Measurements from ENCODE around the gene C2orf76. TPM values are rescaled to one million over a fixed set of nuclear protein-coding genes. Genes with fewer than 3 reads are reported as not detected.

Gene C2orf76
- total and polyA plus RNA-seq, 2 experiments from 2014 or later, result 5.8 to 21.6 TPM

DNA sequence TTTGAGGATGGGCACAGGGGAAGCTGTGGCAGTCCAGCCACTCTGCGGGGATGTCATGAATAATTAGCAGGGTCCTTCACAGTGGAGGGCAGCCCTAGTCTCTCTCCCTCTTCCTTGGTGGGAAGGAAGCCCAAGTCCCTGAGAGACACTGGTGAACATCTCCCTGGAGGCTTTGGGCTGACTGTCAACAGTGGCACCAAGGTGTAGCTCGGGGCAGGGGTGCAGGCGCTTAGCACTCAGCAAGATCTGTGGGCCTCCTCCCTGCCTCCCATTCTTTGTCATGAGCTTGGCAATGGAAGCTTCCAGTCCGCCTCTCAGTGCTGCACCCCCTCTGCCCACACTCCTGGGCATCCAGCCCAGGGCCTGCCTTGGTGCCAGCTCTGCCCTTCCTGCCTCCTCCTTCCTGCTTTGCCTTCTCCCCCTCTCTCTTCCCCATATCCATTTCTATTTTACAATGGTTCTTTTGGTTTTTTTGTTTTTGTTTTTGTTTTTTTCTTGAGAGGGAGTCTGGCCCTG is 83.6 kb downstream of the C2orf76 start (continued):
- no peak for TF ChIP-seq CREB1 (CRISPR knock-in tag; IDR thresholded peaks at IDR 0.05; ENCODE audit: low read depth)
- no peak for TF ChIP-seq POLR2AphosphoS5 (IDR thresholded peaks at IDR 0.05; ENCODE audit: low read depth)

- no peaks in the 10 kb centered on the region for H3K36me3 ChIP-seq (ENCODE audit: insufficient read depth)
- no peak overlapping the region for H2AFZ ChIP-seq
- no peaks in the 10 kb centered on the region for H3K79me2 ChIP-seq (replicated peaks; ENCODE audit: insufficient read depth)
- DNase-seq (ENCODE audit: low spot score) (no peak), ATAC-seq (no peak)
- H3K4me1 ChIP-seq (ENCODE audit: insufficient read depth), result no peaks in the 10 kb centered on the region
- H3K4me1 Mint-ChIP-seq, result no peaks in the 10 kb centered on the region; the same call in 2 of the 3 replicates
- H3K27ac ChIP-seq (ENCODE audit: low read depth), result no peak overlapping the region
- H3F3A ChIP-seq (replicated peaks; ENCODE audit: low read depth), result no peaks in the 10 kb centered on the region
- no peaks in the 10 kb centered on the region for H3K27me3 ChIP-seq (ENCODE audit: insufficient read depth)
- no peak overlapping the region for H3K4me3 Mint-ChIP-seq
- H4K20me1 ChIP-seq (replicated peaks; ENCODE audit: insufficient read depth), result no peaks in the 10 kb centered on the region
- no peak overlapping the region for H3K4me3 ChIP-seq
- H3K36me3 Mint-ChIP-seq (ENCODE audit: low read depth), result no peaks in the 10 kb centered on the region
- no peak overlapping the region for H3K27ac Mint-ChIP-seq
- no peaks in the 10 kb centered on the region for H3K9me3 Mint-ChIP-seq
- peaks cover 8% of the 10 kb centered on the region for H3K27me3 Mint-ChIP-seq (ENCODE audit: insufficient read depth, low read depth, poor library complexity)
- H3K4me2 ChIP-seq, result no peak overlapping the region
- no peaks in the 10 kb centered on the region for H3K9me2 ChIP-seq (ENCODE audit: insufficient read depth)
- TF ChIP-seq ZNF462 (CRISPR knock-in tag; IDR thresholded peaks at IDR 0.05) (no peak), NANOG (IDR thresholded peaks at IDR 0.05; ENCODE audit: borderline replicate concordance) (no peak), EZH2phosphoT487 (IDR thresholded peaks at IDR 0.05; ENCODE audit: unreplicated experiment) (no peak), EZH2 (IDR thresholded peaks at IDR 0.05; ENCODE audit: low read depth, unreplicated experiment) (no peak), CTCF (conservative IDR thresholded peaks at IDR 0.05; ENCODE audit: low read depth in 2 of 2) (no peak), STAT1 (IDR thresholded peaks at IDR 0.05; ENCODE audit: unreplicated experiment) (no peak), ZNF331 (CRISPR knock-in tag; IDR thresholded peaks at IDR 0.05; ENCODE audit: low read depth) (no peak), CREB1 (CRISPR knock-in tag; IDR thresholded peaks at IDR 0.05; ENCODE audit: low read depth) (no peak), POLR2AphosphoS5 (IDR thresholded peaks at IDR 0.05; ENCODE audit: low read depth) (no peak)
- TF ChIP-seq, protein P1, sequence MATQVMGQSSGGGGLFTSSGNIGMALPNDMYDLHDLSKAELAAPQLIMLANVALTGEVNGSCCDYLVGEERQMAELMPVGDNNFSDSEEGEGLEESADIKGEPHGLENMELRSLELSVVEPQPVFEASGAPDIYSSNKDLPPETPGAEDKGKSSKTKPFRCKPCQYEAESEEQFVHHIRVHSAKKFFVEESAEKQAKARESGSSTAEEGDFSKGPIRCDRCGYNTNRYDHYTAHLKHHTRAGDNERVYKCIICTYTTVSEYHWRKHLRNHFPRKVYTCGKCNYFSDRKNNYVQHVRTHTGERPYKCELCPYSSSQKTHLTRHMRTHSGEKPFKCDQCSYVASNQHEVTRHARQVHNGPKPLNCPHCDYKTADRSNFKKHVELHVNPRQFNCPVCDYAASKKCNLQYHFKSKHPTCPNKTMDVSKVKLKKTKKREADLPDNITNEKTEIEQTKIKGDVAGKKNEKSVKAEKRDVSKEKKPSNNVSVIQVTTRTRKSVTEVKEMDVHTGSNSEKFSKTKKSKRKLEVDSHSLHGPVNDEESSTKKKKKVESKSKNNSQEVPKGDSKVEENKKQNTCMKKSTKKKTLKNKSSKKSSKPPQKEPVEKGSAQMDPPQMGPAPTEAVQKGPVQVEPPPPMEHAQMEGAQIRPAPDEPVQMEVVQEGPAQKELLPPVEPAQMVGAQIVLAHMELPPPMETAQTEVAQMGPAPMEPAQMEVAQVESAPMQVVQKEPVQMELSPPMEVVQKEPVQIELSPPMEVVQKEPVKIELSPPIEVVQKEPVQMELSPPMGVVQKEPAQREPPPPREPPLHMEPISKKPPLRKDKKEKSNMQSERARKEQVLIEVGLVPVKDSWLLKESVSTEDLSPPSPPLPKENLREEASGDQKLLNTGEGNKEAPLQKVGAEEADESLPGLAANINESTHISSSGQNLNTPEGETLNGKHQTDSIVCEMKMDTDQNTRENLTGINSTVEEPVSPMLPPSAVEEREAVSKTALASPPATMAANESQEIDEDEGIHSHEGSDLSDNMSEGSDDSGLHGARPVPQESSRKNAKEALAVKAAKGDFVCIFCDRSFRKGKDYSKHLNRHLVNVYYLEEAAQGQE (IDR thresholded peaks at IDR 0.05; ENCODE audit: unreplicated experiment), result no peak
- TF ChIP-seq, protein P2, sequence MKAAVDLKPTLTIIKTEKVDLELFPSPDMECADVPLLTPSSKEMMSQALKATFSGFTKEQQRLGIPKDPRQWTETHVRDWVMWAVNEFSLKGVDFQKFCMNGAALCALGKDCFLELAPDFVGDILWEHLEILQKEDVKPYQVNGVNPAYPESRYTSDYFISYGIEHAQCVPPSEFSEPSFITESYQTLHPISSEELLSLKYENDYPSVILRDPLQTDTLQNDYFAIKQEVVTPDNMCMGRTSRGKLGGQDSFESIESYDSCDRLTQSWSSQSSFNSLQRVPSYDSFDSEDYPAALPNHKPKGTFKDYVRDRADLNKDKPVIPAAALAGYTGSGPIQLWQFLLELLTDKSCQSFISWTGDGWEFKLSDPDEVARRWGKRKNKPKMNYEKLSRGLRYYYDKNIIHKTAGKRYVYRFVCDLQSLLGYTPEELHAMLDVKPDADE (IDR thresholded peaks at IDR 0.05), result no peak
These were observed 84.3 kb downstream of the C2orf76 start for GRCh38 chr2:119282146-119282995.

Measured in GM23338 (cell line).